HCT116 (cell line): Measurements from ENCODE around the gene TMEFF2. TPM values are rescaled to one million over a fixed set of nuclear protein-coding genes. Genes with fewer than 3 reads are reported as not detected.

Experiments used
- ATAC-seq: fragments of 200-7000 bp; cut with Tn5 transposase; 2 replicates; pipeline ENCODE4 v1.9.1; 2020; ENCODE audit warnings: mild to moderate bottlenecking, moderate library complexity
- BruUV-seq: library from RNA; stranded (reverse); fragments of 400-500 nt; replicated peaks from 2 replicates; lab custom pipeline; 2021; lab: Mats Ljungman, UMichigan
- CTCF ChIA-PET: fragments of 300-600 bp; sonication (Branson Sonifier 250); formaldehyde crosslinking; loops from one replicate; lab custom pipeline; 2021; ENCODE audit warnings: antibody characterized with exemption; lab: Charles Lee
- POLR2A ChIA-PET: fragments of 300-600, 350-600 bp; sonication (Branson Sonifier 250); formaldehyde crosslinking; loops from one replicate; lab custom pipeline; 2021; ENCODE audit warnings: antibody characterized with exemption; lab: Charles Lee
- RAD21 ChIA-PET, 2 experiments: fragments of 300-600 bp; sonication (Branson Sonifier 250); formaldehyde crosslinking; loops; one replicate each; lab custom pipeline; 2023; ENCODE audit warnings: low total read pairs in 2 of 2; ENCODE audit not compliant: uncharacterized antibody in 2 of 2, unreplicated experiment in 2 of 2, low non-redundant PET in 1 of 2; lab: Charles Lee
- DNase-seq: peaks from one replicate; pipeline ENCODE4 v3.0.0-alpha.2; 2010; ENCODE audit warnings: low read depth, low spot score
- H2AFZ ChIP-seq: fragments of 200-600 bp; shearing (Covaris generic), sonication (generic); 2 replicates; pipeline ENCODE4 v1.6.1; 2017; ENCODE audit warnings: low read depth, mixed run types, mixed read lengths, antibody characterized with exemption, low read length; ENCODE audit not compliant: poor library complexity, severe bottlenecking
- H3K27ac ChIP-seq: 2 replicates; pipeline ENCODE4 v1.5.1; 2012; ENCODE audit warnings: low read depth, low read length
- H3K27me3 ChIP-seq: fragments of 200-600 bp; sonication (generic); 2 replicates; pipeline ENCODE4 v1.6.1; 2016; ENCODE audit warnings: mixed run types, low read length, mixed read lengths; ENCODE audit not compliant: insufficient read depth
- H3K36me3 ChIP-seq, 2 experiments: fragments of 200-500 bp in 1 of 2; fragments of 200-600 bp in 1 of 2; sonication (Bioruptor generic) in 1 of 2; sonication (generic) in 1 of 2; 2 replicates each; pipeline versions ENCODE4 v1.5.1 to v1.6.1; 2014 to 2016; ENCODE audit warnings: low read length in 2 of 2, inconsistent platforms in 1 of 2, mixed read lengths in 1 of 2, mixed run types in 1 of 2; ENCODE audit not compliant: insufficient read depth in 2 of 2, control insufficient read depth in 1 of 2
- H3K4me1 ChIP-seq, 2 experiments: fragments of 200-600 bp in 1 of 2; sonication (generic) in 1 of 2; 2 replicates each; pipeline versions ENCODE4 v1.5.1 to v1.6.1; 2012 to 2017; ENCODE audit warnings: low read length in 2 of 2, inconsistent platforms in 1 of 2, mild to moderate bottlenecking in 1 of 2, mixed read lengths in 1 of 2, mixed run types in 1 of 2, moderate library complexity in 1 of 2; ENCODE audit not compliant: insufficient read depth in 2 of 2, control insufficient read depth in 1 of 2
- H3K4me2 ChIP-seq: fragments of 200-600 bp; sonication (generic); 2 replicates; pipeline ENCODE4 v1.6.1; 2017; ENCODE audit warnings: mixed run types, low read length, mixed read lengths
- H3K4me3 ChIP-seq, 2 experiments: fragments of 200-600 bp in 1 of 2; sonication (generic) in 1 of 2; replicated peaks in 1 of 2; 2 replicates each; pipeline ENCODE4 v1.5.1; 2011 to 2016; ENCODE audit warnings: low read length in 2 of 2, control low read depth in 1 of 2, low read depth in 1 of 2, mild to moderate bottlenecking in 1 of 2, mixed read lengths in 1 of 2, mixed run types in 1 of 2
- H3K79me2 ChIP-seq: fragments of 200-600 bp; sonication (generic); 2 replicates; pipeline ENCODE4 v1.6.1; 2017; ENCODE audit warnings: mild to moderate bottlenecking, mixed run types, low read length, moderate library complexity, mixed read lengths; ENCODE audit not compliant: insufficient read depth
- H3K9ac ChIP-seq: fragments of 200-600 bp; sonication (generic); 2 replicates; pipeline ENCODE4 v1.6.1; 2016; ENCODE audit warnings: low read length, mixed read lengths
- H3K9me2 ChIP-seq: fragments of 200-600 bp; sonication (generic), shearing (Covaris generic); 2 replicates; pipeline ENCODE4 v1.6.1; 2017; ENCODE audit warnings: mixed run types, mild to moderate bottlenecking, moderate library complexity; ENCODE audit not compliant: insufficient read depth
- H3K9me3 ChIP-seq, 2 experiments: fragments of 200-500 bp in 1 of 2; fragments of 200-600 bp in 1 of 2; sonication (Bioruptor generic) in 1 of 2; sonication (generic) in 1 of 2; 2 replicates each; pipeline ENCODE4 v1.6.1; 2014 to 2017; ENCODE audit warnings: low read length in 2 of 2, mixed read lengths in 2 of 2, inconsistent platforms in 1 of 2, low read depth in 1 of 2, mild to moderate bottlenecking in 1 of 2, mixed run types in 1 of 2, moderate library complexity in 1 of 2; ENCODE audit not compliant: control insufficient read depth in 1 of 2, insufficient read depth in 1 of 2
- H4K20me1 ChIP-seq: fragments of 200-600 bp; sonication (generic), shearing (Covaris generic); 2 replicates; pipeline ENCODE4 v1.6.1; 2017; ENCODE audit warnings: mixed run types, mild to moderate bottlenecking, moderate library complexity; ENCODE audit not compliant: insufficient read depth
- ATF3 ChIP-seq: IDR thresholded peaks from 2 replicates; pipeline ENCODE4 v1.6.1; 2012
- CTCF ChIP-seq, 3 experiments: fragments of 200-600 bp in 1 of 3; sonication (generic) in 1 of 3; IDR thresholded peaks in 2 of 3; conservative IDR thresholded peaks in 1 of 3; 2 replicates each; pipeline ENCODE4 v1.5.1; 2012 to 2017; ENCODE audit warnings: low read depth in 2 of 3, low read length in 2 of 3, antibody characterized with exemption in 1 of 3, borderline replicate concordance in 1 of 3, control low read depth in 1 of 3, mild to moderate bottlenecking in 1 of 3, mixed read lengths in 1 of 3, mixed run types in 1 of 3, moderate library complexity in 1 of 3; ENCODE audit not compliant: insufficient read depth in 1 of 3
- EGR1 ChIP-seq: IDR thresholded peaks from 2 replicates; pipeline ENCODE4 v1.6.1; 2012; ENCODE audit warnings: low read depth
- ELF1 ChIP-seq: IDR thresholded peaks from 2 replicates; pipeline ENCODE4 v1.6.1; 2012; ENCODE audit warnings: low read depth, borderline replicate concordance
- EZH2 ChIP-seq: fragments of 200-600 bp; sonication (generic); IDR thresholded peaks from 2 replicates; pipeline ENCODE4 v1.6.1; 2017; ENCODE audit warnings: antibody characterized with exemption, mixed run types
- EZH2phosphoT487 ChIP-seq: fragments of 200-600 bp; IDR thresholded peaks from 2 replicates; pipeline ENCODE4 v1.6.1; 2018; ENCODE audit warnings: antibody characterized with exemption, borderline replicate concordance
- FOSL1 ChIP-seq: IDR thresholded peaks from 2 replicates; pipeline ENCODE4 v1.6.1; 2012; ENCODE audit warnings: low read depth
- JUND ChIP-seq: IDR thresholded peaks from 2 replicates; pipeline ENCODE4 v1.6.1; 2012
- RAD21 ChIP-seq: IDR thresholded peaks from 2 replicates; pipeline ENCODE4 v1.6.1; 2012; ENCODE audit warnings: low read depth, mild to moderate bottlenecking
- SIN3A ChIP-seq: IDR thresholded peaks from 2 replicates; pipeline ENCODE4 v1.6.1; 2012; ENCODE audit warnings: low read depth
- SP1 ChIP-seq: IDR thresholded peaks from 2 replicates; pipeline ENCODE4 v1.6.1; 2012; ENCODE audit warnings: low read depth
- SRF ChIP-seq: IDR thresholded peaks from 2 replicates; pipeline ENCODE4 v1.6.1; 2012; ENCODE audit warnings: low read depth
- TCF7L2 ChIP-seq: IDR thresholded peaks from 2 replicates; pipeline ENCODE4 v1.7.0; 2011; ENCODE audit warnings: borderline replicate concordance, inconsistent platforms; ENCODE audit not compliant: insufficient read depth, insufficient read length; ENCODE audit errors: extremely low read depth
- YY1 ChIP-seq: IDR thresholded peaks from 2 replicates; pipeline ENCODE4 v1.6.1; 2011; ENCODE audit warnings: low read length, low read depth, moderate library complexity, mild to moderate bottlenecking; ENCODE audit not compliant: insufficient replicate concordance; ENCODE audit errors: extremely low read depth
- ZNF274 ChIP-seq: fragments of 200-500 bp; sonication (Bioruptor generic); IDR thresholded peaks from 2 replicates; pipeline ENCODE4 v1.6.1; 2014; ENCODE audit warnings: mild to moderate bottlenecking, low read depth, low read length, inconsistent platforms
- intact Hi-C: fragments of 100-400 bp; cut with micrococcal nuclease; formaldehyde crosslinking; loops from 2 replicates; pipeline ENCODE4 v1.10.0; 2022
- total RNA-seq: library from RNA; stranded (reverse); gene quantifications from one replicate; pipeline ENCODE4 v1.2.1, GENCODE V29; 2021; ENCODE audit not compliant: unreplicated experiment
- TF ChIP-seq, protein P1 (sequence below): IDR thresholded peaks from 2 replicates; pipeline ENCODE4 v1.6.1; 2012; ENCODE audit warnings: low read depth
- TF ChIP-seq, protein P2 (sequence below): IDR thresholded peaks from 2 replicates; pipeline ENCODE4 v1.6.1; 2012
- TF ChIP-seq, protein P3 (sequence below): IDR thresholded peaks from 2 replicates; pipeline ENCODE4 v1.6.1; 2011; ENCODE audit warnings: mild to moderate bottlenecking, low read length, moderate library complexity; ENCODE audit not compliant: insufficient replicate concordance; ENCODE audit errors: extremely low read depth

The TMEFF2 gene
- total RNA-seq, 1 experiment from 2014 or later = not detected

DNA sequence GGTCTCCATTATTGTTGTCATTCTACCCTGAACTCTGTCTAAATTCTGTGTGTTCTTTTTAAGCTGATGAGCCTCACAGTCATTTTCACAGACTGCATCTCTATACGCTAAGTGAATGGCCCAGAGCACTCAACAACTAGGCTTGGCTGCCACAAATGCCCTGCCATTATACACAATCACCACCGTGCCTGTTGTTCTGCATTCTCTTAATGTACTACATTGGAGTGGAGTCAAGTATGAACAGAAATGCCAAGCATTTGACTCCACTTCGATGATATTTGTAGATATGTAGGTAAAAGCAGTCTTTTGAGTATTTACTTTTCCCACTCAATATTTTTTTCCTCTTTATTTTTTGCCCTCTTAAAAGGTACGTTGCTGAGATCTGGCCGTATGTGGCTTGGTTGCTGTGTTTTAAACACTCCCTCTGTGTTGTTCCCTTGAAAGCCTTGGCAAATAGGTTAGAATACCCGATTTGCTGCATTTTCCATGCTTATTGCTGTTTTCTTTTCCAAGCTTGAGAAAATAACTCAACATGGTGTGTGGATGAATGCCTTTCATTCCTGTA, 36.2 kb upstream of the TMEFF2 start:
- H3K4me1 ChIP-seq = peaks cover 0 to 3% of the 10 kb centered on the region in 2 experiments; a peak in 1 of 4 replicates
- no peak overlapping the region for H3K27ac ChIP-seq
- no peaks in the 10 kb centered on the region for H3K36me3 ChIP-seq
- POLR2A ChIA-PET = no interaction called here
- no peak overlapping the region for H3K4me3 ChIP-seq
- CTCF ChIA-PET = no interaction called here
- BruUV-seq = no TSS peak
- no peaks in the 10 kb centered on the region for H3K9me3 ChIP-seq
- H3K9ac ChIP-seq = no peak overlapping the region
- ATAC-seq (no peak; the same call in 1 of the 2 replicates), DNase-seq (no peak)
- TF ChIP-seq TCF7L2 = no peak
- TF ChIP-seq SP1 = no peak
- no peak for TF ChIP-seq ATF3
- no peak for TF ChIP-seq SRF
- no peak for TF ChIP-seq EZH2
- no peak for TF ChIP-seq FOSL1
- TF ChIP-seq, protein P1, sequence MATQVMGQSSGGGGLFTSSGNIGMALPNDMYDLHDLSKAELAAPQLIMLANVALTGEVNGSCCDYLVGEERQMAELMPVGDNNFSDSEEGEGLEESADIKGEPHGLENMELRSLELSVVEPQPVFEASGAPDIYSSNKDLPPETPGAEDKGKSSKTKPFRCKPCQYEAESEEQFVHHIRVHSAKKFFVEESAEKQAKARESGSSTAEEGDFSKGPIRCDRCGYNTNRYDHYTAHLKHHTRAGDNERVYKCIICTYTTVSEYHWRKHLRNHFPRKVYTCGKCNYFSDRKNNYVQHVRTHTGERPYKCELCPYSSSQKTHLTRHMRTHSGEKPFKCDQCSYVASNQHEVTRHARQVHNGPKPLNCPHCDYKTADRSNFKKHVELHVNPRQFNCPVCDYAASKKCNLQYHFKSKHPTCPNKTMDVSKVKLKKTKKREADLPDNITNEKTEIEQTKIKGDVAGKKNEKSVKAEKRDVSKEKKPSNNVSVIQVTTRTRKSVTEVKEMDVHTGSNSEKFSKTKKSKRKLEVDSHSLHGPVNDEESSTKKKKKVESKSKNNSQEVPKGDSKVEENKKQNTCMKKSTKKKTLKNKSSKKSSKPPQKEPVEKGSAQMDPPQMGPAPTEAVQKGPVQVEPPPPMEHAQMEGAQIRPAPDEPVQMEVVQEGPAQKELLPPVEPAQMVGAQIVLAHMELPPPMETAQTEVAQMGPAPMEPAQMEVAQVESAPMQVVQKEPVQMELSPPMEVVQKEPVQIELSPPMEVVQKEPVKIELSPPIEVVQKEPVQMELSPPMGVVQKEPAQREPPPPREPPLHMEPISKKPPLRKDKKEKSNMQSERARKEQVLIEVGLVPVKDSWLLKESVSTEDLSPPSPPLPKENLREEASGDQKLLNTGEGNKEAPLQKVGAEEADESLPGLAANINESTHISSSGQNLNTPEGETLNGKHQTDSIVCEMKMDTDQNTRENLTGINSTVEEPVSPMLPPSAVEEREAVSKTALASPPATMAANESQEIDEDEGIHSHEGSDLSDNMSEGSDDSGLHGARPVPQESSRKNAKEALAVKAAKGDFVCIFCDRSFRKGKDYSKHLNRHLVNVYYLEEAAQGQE = no peak
- no peak for TF ChIP-seq EGR1
- TF ChIP-seq, protein P2, sequence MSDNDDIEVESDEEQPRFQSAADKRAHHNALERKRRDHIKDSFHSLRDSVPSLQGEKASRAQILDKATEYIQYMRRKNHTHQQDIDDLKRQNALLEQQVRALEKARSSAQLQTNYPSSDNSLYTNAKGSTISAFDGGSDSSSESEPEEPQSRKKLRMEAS = no peak
- TF ChIP-seq RAD21 = no peak
- TF ChIP-seq CTCF (IDR thresholded peaks at IDR 0.05 in 2 of 3, conservative IDR thresholded peaks at IDR 0.05 in 1 of 3; ENCODE audit: borderline replicate concordance in 1 of 3, insufficient read depth in 1 of 3, low read depth in 2 of 3, low read length in 2 of 3) = no peak
- TF ChIP-seq ZNF274 = no peak
- TF ChIP-seq ELF1 = no peak
- TF ChIP-seq EZH2phosphoT487 = no peak
- TF ChIP-seq SIN3A = no peak
- TF ChIP-seq YY1 = no peak
- TF ChIP-seq, protein P3, sequence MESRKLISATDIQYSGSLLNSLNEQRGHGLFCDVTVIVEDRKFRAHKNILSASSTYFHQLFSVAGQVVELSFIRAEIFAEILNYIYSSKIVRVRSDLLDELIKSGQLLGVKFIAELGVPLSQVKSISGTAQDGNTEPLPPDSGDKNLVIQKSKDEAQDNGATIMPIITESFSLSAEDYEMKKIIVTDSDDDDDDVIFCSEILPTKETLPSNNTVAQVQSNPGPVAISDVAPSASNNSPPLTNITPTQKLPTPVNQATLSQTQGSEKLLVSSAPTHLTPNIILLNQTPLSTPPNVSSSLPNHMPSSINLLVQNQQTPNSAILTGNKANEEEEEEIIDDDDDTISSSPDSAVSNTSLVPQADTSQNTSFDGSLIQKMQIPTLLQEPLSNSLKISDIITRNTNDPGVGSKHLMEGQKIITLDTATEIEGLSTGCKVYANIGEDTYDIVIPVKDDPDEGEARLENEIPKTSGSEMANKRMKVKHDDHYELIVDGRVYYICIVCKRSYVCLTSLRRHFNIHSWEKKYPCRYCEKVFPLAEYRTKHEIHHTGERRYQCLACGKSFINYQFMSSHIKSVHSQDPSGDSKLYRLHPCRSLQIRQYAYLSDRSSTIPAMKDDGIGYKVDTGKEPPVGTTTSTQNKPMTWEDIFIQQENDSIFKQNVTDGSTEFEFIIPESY = no peak
- no peak for TF ChIP-seq JUND
- no peaks in the 10 kb centered on the region for H3K79me2 ChIP-seq
- no peaks in the 10 kb centered on the region for H4K20me1 ChIP-seq
- intact Hi-C loops = no loop called here
- H3K4me2 ChIP-seq = no peak overlapping the region
- H3K9me2 ChIP-seq = no peaks in the 10 kb centered on the region
- no peaks in the 10 kb centered on the region for H3K27me3 ChIP-seq
- H2AFZ ChIP-seq = no peak overlapping the region
- RAD21 ChIA-PET = no interaction called here
